Osteocyte (in vitro differentiated cells): Measurements from ENCODE around the gene TAS2R40. TPM values are rescaled to one million over a fixed set of nuclear protein-coding genes. Genes with fewer than 3 reads are reported as not detected.

ENCODE experiments used
- DNase-seq: peaks from one replicate; pipeline ENCODE4 v3.0.0; 2021; ENCODE audit warnings: mixed read lengths; ENCODE audit not compliant: unreplicated experiment; ENCODE audit errors: extremely low spot score
- H3K27ac Mint-ChIP-seq: one replicate; pipeline ENCODE4 v1.8.0; 2021; ENCODE audit warnings: mild to moderate bottlenecking, mixed read lengths; ENCODE audit not compliant: unreplicated experiment
- H3K27me3 Mint-ChIP-seq: one replicate; pipeline ENCODE4 v1.8.0; 2021; ENCODE audit warnings: mixed read lengths; ENCODE audit not compliant: unreplicated experiment
- H3K36me3 Mint-ChIP-seq: one replicate; pipeline ENCODE4 v1.8.0; 2021; ENCODE audit warnings: mixed read lengths; ENCODE audit not compliant: unreplicated experiment
- H3K4me1 Mint-ChIP-seq: one replicate; pipeline ENCODE4 v1.8.0; 2021; ENCODE audit warnings: mixed read lengths; ENCODE audit not compliant: unreplicated experiment
- H3K4me3 Mint-ChIP-seq: one replicate; pipeline ENCODE4 v1.8.0; 2021; ENCODE audit warnings: mild to moderate bottlenecking, moderate library complexity, mixed read lengths; ENCODE audit not compliant: unreplicated experiment
- H3K9me3 Mint-ChIP-seq: one replicate; pipeline ENCODE4 v1.8.0; 2021; ENCODE audit warnings: mixed read lengths; ENCODE audit not compliant: unreplicated experiment
- total RNA-seq: library from RNA; stranded (reverse); gene quantifications from 2 replicates; pipeline ENCODE4 v1.2.1, GENCODE V29; 2021
- TF ChIP-seq, protein P1 (sequence below): fragments of 200-600 bp; sonication (generic); IDR thresholded peaks from 2 replicates; pipeline ENCODE4 v1.5.0; 2021; ENCODE audit warnings: antibody characterized with exemption, mild to moderate bottlenecking, moderate library complexity

Gene TAS2R40
- total RNA-seq, 1 donor from 2014 or later, result not detected

DNA sequence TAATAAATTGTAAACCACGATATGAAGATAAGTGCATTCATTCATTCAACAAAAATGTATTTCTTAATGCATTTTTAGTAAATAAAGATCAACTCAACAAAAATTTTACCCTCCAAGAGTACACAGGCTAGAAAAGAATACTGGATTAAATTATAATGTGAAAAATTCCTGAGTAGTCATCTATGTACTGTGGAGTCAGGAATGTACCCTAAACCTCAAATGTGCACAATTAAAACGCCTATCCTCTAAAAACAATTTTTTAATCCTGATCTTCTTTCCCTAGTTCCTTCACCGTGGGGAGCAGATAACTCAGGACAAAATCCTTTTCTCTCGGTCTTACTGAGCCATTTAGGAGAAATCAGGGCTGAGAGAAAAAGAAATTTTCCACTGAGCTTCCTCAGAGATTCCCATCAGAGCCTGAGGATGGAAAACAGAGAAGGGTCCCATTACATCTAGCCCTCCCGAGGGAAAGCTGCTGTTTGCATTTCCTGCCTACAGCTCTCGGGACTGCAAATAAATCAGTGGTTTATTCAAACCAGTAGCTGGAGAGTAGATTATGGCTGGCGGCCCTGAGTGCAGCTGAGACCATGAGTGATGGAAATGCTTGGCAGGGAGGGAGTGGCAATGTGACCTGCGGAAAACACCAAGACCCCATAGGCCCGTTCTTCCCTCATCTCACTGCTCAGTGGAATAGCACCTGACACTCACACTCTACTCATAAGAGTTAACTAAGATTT is 7.4 kb downstream of the TAS2R40 start:
- peaks cover 10% of the 10 kb centered on the region for H3K9me3 Mint-ChIP-seq
- peaks cover 3% of the 10 kb centered on the region for H3K36me3 Mint-ChIP-seq
- no peak overlapping the region for H3K27ac Mint-ChIP-seq
- H3K4me1 Mint-ChIP-seq, result peaks cover 9% of the 10 kb centered on the region
- H3K27me3 Mint-ChIP-seq, result no peaks in the 10 kb centered on the region
- H3K4me3 Mint-ChIP-seq, result peak overlapping the region; percentile 24
- TF ChIP-seq, protein P1, sequence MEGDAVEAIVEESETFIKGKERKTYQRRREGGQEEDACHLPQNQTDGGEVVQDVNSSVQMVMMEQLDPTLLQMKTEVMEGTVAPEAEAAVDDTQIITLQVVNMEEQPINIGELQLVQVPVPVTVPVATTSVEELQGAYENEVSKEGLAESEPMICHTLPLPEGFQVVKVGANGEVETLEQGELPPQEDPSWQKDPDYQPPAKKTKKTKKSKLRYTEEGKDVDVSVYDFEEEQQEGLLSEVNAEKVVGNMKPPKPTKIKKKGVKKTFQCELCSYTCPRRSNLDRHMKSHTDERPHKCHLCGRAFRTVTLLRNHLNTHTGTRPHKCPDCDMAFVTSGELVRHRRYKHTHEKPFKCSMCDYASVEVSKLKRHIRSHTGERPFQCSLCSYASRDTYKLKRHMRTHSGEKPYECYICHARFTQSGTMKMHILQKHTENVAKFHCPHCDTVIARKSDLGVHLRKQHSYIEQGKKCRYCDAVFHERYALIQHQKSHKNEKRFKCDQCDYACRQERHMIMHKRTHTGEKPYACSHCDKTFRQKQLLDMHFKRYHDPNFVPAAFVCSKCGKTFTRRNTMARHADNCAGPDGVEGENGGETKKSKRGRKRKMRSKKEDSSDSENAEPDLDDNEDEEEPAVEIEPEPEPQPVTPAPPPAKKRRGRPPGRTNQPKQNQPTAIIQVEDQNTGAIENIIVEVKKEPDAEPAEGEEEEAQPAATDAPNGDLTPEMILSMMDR, result no peak
- no peak for DNase-seq

DNA sequence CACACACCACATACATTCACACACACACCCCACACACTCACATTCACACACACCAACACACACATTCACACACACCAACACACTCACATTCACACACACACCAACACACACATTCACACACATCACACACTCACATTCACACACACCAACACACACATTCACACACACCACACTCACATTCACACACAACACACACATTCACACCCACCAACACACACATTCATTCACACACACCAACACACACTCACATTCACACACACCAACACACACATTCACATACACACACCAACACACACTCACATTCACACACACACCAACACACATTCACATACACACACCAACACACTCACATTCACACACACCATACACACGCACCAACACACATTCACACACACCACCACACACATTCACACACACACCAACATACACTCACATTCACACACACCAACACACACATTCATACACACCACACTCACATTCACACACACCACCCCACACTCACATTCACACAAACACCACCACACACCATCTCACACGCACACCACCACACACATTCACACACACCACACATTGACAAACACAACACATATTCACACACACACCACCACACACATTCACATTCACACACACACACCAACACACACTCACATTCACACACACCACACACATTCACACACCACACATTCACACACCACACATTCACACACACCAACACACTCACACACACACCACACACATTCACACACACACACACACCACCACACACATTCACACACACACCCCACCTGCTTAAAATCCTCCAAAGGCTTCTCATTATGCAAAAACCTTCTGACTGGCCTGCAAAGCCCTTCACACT is 9.0 kb downstream of the TAS2R40 start:
- H3K4me3 Mint-ChIP-seq, result no peak overlapping the region
- H3K27ac Mint-ChIP-seq, result no peak overlapping the region

DNA sequence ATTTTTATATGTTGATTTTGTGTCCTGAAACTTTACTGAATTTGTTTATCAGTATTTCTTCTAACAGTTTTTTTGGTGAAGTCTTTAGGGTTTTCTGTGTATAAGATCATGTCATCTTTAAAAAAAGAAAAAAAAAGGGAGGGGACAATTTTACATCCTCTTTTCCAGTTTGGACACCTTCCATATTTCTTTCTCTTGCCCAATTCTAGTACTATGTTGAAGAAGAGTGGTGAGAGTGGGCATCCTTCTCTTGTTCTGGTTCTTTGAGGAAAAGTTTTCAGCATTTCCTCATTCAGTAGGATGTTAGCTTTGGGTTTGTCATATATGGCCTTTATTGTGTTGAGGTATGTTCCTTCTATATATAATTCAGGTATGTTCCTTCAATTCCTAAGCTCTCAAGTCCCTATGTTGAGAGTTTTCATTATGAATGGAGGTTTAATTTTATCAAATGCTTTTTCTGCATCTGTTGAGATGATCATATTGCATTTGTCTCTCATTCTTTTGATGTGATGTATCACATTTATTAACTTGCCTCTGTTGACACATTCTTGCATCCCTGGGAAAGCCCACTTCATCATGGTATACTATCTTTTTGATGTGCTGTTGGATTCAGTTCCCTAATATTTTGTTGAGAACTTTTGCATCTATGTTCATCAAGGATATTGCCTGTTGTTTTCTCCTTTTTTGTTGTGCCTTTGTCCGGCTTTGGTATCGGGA is 12.1 kb downstream of the TAS2R40 start:
- DNase-seq, result no peak
- Mint-ChIP-seq H3K36me3 (peaks cover 11% of the 10 kb centered on the region), H3K27ac (no peak overlapping the region), H3K9me3 (peaks cover 34% of the 10 kb centered on the region), H3K4me1 (peaks cover 21% of the 10 kb centered on the region), H3K4me3 (no peak overlapping the region), H3K27me3 (no peaks in the 10 kb centered on the region)
- TF ChIP-seq, protein P1, result no peak

More for the DNA sequence above, 9.0 kb downstream of the TAS2R40 start:
- H3K9me3 Mint-ChIP-seq, result peaks cover 18% of the 10 kb centered on the region
- no peaks in the 10 kb centered on the region for H3K27me3 Mint-ChIP-seq
- no peak for DNase-seq
- H3K4me1 Mint-ChIP-seq, result peaks cover 8% of the 10 kb centered on the region
- TF ChIP-seq, protein P1, result no peak
- peaks cover 7% of the 10 kb centered on the region for H3K36me3 Mint-ChIP-seq

DNA sequence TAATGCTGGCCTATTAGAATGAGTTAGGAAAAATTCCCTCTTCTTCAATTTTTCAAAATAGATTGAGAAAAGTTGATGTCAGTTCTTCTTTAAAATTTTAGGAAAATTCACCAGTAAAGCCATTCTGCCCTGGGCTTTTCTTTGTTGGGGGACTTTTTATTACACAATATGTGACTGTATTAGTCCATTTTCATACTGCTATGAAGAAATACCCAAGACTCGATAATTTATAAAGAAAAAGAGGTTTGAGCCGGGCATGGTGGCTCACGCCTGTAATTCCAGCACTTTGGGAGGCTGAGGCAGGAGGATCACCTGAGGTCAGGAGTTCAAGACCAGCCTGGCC is 12.7 kb downstream of the TAS2R40 start:
- H3K9me3 Mint-ChIP-seq, result peaks cover 34% of the 10 kb centered on the region
- no peaks in the 10 kb centered on the region for H3K27me3 Mint-ChIP-seq
- no peak for DNase-seq
- peaks cover 26% of the 10 kb centered on the region for H3K4me1 Mint-ChIP-seq
- H3K4me3 Mint-ChIP-seq, result no peak overlapping the region
- H3K27ac Mint-ChIP-seq, result no peak overlapping the region
- TF ChIP-seq, protein P1, result no peak
- peaks cover 11% of the 10 kb centered on the region for H3K36me3 Mint-ChIP-seq
